ENCODE measurements around the gene POLA2.

The POLA2 gene

GRCh38 chr11:65304613-65305012, 42.9 kb downstream of the POLA2 start:
- TF ChIP-seq POLR2AphosphoS5 (IDR thresholded peaks at IDR 0.05; ENCODE audit: low read depth, low read length) (no peak), POLR2A (IDR thresholded peaks at IDR 0.05; ENCODE audit: low read depth, low read length) (no peak), TAF1 (IDR thresholded peaks at IDR 0.05; ENCODE audit: borderline replicate concordance, low read depth, low read length) (no peak)
- DNase-seq (ENCODE audit: insufficient read length) (no peak), FAIRE-seq (no peak)

- FAIRE-seq = no peak
Observed at GRCh38 chr11:65305501-65306268, 43.9 kb downstream of the POLA2 start.

GRCh38 chr11:65307298-65308229, 45.8 kb downstream of the POLA2 start:
- TF ChIP-seq TAF1 (IDR thresholded peaks at IDR 0.05; ENCODE audit: borderline replicate concordance, low read depth, low read length) (no peak), POLR2A (IDR thresholded peaks at IDR 0.05; ENCODE audit: low read depth, low read length) (no peak), POLR2AphosphoS5 (IDR thresholded peaks at IDR 0.05; ENCODE audit: low read depth, low read length) (no peak)
- DNase-seq (ENCODE audit: insufficient read length) (no peak), FAIRE-seq (no peak)

More at GRCh38 chr11:65305501-65306268, 43.9 kb downstream of the POLA2 start:
- TF ChIP-seq TAF1 (IDR thresholded peaks at IDR 0.05; ENCODE audit: borderline replicate concordance, low read depth, low read length) (no peak), POLR2AphosphoS5 (IDR thresholded peaks at IDR 0.05; ENCODE audit: low read depth, low read length) (no peak), POLR2A (IDR thresholded peaks at IDR 0.05; ENCODE audit: low read depth, low read length) (no peak)
- DNase-seq (ENCODE audit: insufficient read length) = no peak

GRCh38 chr11:65308281-65308891, 46.6 kb downstream of the POLA2 start:
- no peak for TF ChIP-seq TAF1 (IDR thresholded peaks at IDR 0.05; ENCODE audit: borderline replicate concordance, low read depth, low read length)
- TF ChIP-seq POLR2AphosphoS5 (IDR thresholded peaks at IDR 0.05; ENCODE audit: low read depth, low read length) = no peak
- no peak for TF ChIP-seq POLR2A (IDR thresholded peaks at IDR 0.05; ENCODE audit: low read depth, low read length)
- no peak for DNase-seq (ENCODE audit: insufficient read length)
- FAIRE-seq = peak; percentile 48

- FAIRE-seq = no peak
- no peak for DNase-seq (ENCODE audit: insufficient read length)
Observed at GRCh38 chr11:65309006-65309405, 47.2 kb downstream of the POLA2 start.

DNA sequence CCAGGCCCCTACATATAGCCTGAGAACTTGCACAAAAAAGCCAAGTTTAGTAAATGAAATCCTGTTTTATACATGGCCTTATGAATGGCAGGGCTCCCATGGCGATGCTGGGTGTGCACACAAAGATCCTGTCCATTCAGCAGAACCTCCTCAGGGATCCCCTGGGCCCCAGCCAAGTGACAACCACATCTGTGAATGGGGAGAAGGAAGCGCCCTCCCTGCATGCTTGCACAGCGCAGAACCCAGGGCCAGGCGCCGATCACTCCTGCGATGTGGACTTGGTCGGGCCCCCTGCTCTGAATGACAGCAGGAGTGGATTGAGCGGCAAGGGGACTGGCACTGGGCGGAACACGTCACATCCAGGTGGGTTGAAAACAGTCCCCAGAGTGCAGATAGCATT, 48.5 kb downstream of the POLA2 start:
- TF ChIP-seq POLR2A (IDR thresholded peaks at IDR 0.05; ENCODE audit: low read depth, low read length) (no peak), TAF1 (IDR thresholded peaks at IDR 0.05; ENCODE audit: borderline replicate concordance, low read depth, low read length) (no peak), POLR2AphosphoS5 (IDR thresholded peaks at IDR 0.05; ENCODE audit: low read depth, low read length) (no peak)
- DNase-seq (ENCODE audit: insufficient read length) (no peak), FAIRE-seq (no peak)

More at GRCh38 chr11:65309006-65309405, 47.2 kb downstream of the POLA2 start:
- TF ChIP-seq TAF1 (IDR thresholded peaks at IDR 0.05; ENCODE audit: borderline replicate concordance, low read depth, low read length) = no peak
- TF ChIP-seq POLR2AphosphoS5 (IDR thresholded peaks at IDR 0.05; ENCODE audit: low read depth, low read length) = no peak
- TF ChIP-seq POLR2A (IDR thresholded peaks at IDR 0.05; ENCODE audit: low read depth, low read length) = no peak

DNA sequence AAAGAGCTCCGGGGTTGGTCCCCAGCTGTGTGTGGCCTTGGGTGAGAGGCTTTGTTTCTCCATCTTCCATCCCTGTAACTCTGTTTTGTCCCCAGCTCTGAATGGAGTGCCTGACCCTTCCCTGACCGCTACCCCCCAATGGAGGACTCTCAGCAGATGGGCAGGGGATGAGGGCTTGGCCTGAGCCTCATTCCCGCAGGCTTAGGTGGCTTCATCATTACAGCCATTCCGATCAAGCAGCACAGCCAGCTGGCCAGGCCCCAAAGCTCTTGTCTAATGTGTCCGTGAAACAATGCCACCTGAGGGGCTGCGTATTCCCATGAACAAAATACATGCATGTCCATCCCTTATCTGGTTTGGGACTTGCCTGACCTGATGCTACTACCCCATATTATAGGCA, 49.0 kb downstream of the POLA2 start:
- TF ChIP-seq POLR2A (IDR thresholded peaks at IDR 0.05; ENCODE audit: low read depth, low read length) = no peak
- TF ChIP-seq POLR2AphosphoS5 (IDR thresholded peaks at IDR 0.05; ENCODE audit: low read depth, low read length) = no peak
- TF ChIP-seq TAF1 (IDR thresholded peaks at IDR 0.05; ENCODE audit: borderline replicate concordance, low read depth, low read length) = no peak
- DNase-seq (ENCODE audit: insufficient read length) (no peak), FAIRE-seq (no peak)

DNA sequence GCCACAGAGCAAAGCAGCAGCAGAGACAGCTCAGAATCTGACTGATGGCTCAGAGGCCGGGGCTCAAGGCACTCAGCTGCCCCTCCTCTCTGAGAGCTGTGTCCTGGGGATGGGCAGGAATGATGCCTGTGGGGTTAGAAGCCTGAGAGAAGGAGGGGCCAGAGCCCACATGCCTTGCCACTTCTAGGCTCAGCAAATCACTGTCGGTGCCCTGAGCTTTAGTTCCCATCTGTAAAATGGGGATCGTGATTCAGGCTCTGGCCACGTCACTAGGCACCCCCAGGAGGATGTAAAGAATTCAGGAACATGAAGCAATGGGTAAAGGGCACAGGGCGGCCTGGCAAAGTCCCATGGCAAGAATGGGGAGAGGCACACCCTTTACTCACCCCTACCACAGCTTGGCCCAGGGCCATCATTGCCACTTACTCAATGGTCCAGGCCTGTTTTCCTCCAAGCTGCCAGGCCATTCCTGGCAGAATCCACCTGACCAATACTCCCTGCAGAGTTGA, 49.5 kb downstream of the POLA2 start:
- no peak for DNase-seq (ENCODE audit: insufficient read length)
- FAIRE-seq = no peak
- TF ChIP-seq TAF1 (IDR thresholded peaks at IDR 0.05; ENCODE audit: borderline replicate concordance, low read depth, low read length) = no peak
- no peak for TF ChIP-seq POLR2AphosphoS5 (IDR thresholded peaks at IDR 0.05; ENCODE audit: low read depth, low read length)
- TF ChIP-seq POLR2A (IDR thresholded peaks at IDR 0.05; ENCODE audit: low read depth, low read length) = no peak

DNA sequence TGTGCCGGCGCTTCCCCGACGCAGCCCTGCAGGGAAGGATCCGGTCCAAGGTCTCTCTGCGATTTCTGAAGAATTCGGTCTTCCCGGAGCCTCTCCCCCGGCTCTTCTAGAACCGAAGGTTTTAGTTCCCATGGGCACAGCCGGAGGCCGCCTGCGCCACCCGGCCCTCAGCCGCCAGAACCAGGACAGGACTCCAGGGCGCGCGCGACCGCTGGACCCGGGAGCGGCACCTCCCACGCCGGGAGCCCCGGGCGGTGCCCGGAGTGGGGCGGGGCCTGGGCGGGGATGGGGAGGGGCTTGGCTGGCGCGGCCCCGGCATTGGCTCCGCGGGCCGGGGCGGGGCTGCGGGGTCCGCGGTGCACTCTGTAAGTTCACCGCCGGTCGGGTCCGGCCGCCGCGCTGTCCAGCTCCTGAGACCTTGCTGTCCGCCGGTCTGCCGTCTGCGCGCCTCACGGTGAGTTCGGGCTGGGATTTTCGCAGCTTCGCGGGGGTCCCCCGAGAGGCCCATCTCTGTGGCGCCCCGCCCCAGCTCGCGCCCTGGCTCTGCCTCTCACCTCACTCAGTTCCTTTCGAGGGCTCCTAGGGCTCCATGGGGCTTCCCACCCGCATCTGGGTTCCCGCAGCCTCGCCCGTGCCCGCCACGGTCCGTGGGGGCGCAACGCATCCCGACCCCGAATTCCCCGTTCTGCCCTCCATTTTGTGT, 52.9 kb downstream of the POLA2 start, which contains the start of gene CDC42EP2:
Gene CDC42EP2, plus strand, starts transcription at position 366 of the 703 bp plus-strand sequence. CDS start 6,033 bp downstream, outside the sequence.
- FAIRE-seq (peak; percentile 94), DNase-seq (ENCODE audit: insufficient read length) (peak; percentile 91)
- TF ChIP-seq TAF1 (IDR thresholded peaks at IDR 0.05; ENCODE audit: borderline replicate concordance, low read depth, low read length) = no peak
- no peak for TF ChIP-seq POLR2A (IDR thresholded peaks at IDR 0.05; ENCODE audit: low read depth, low read length)
- no peak for TF ChIP-seq POLR2AphosphoS5 (IDR thresholded peaks at IDR 0.05; ENCODE audit: low read depth, low read length)

DNA sequence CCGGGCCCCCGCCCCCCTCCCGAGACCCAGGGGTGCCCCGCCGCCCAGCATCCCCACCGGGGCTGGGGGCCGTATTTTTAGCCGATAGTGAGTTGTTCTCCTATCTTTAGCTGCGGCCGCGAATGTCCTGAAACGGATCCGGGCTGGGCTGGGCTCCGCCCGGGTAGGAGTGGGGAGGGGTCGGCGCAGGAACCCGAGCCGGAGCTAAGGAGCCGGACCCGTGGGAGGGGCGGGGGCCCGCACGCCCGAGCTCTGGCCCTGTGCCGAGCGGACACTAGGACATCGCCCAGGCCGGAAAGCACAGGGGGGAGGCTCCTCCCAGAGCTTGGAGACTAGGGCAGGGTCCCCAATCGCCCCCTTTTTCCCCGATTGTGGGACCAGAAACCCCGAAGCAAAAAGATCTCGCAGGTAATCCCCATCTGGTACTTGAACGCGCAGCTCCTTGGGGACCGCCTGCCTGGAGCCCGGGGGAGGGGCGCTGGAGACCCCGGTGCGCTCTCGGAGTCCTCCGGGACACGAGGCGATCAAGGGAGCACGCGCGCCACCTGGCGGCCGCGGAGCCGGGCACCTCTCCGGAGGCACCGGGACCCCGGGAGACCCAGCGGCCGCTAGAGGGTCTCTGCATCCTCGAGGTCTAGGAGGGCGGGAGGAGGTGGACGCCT, 53.6 kb downstream of the POLA2 start:
- peak; percentile 27 for FAIRE-seq
- peak; percentile 82 for DNase-seq (ENCODE audit: insufficient read length)
- TF ChIP-seq POLR2AphosphoS5 (IDR thresholded peaks at IDR 0.05; ENCODE audit: low read depth, low read length) (no peak), TAF1 (IDR thresholded peaks at IDR 0.05; ENCODE audit: borderline replicate concordance, low read depth, low read length) (no peak), POLR2A (IDR thresholded peaks at IDR 0.05; ENCODE audit: low read depth, low read length) (no peak)
